K562 (cell line): ENCODE measurements around the gene TMEM144. TPM values are rescaled to one million over a fixed set of nuclear protein-coding genes. Genes with fewer than 3 reads are reported as not detected.

Experiments used
- ARID2 ChIP-seq: fragments of 450-650 bp; IDR thresholded peaks from 2 replicates; pipeline ENCODE4 v1.6.1; 2017; ENCODE audit warnings: antibody characterized with exemption, mild to moderate bottlenecking
- ATF1 ChIP-seq, 2 experiments: fragments of 450-650 bp in 1 of 2; IDR thresholded peaks; 2 replicates each; pipeline ENCODE4 v1.6.1; 2016; ENCODE audit warnings: missing compliant biosample characterization in 1 of 2, missing genetic modification characterization in 1 of 2
- CEBPB ChIP-seq: fragments of 450-650 bp; IDR thresholded peaks from 2 replicates; pipeline ENCODE4 v1.6.1; 2016; ENCODE audit warnings: missing genetic modification characterization, missing compliant biosample characterization
- DPF2 ChIP-seq: fragments of 450-650 bp; IDR thresholded peaks from 2 replicates; pipeline ENCODE4 v1.6.1; 2016
- ETV1 ChIP-seq: fragments of 450-650 bp; conservative IDR thresholded peaks from 2 replicates; pipeline ENCODE4 v1.6.1; 2016; ENCODE audit warnings: missing genetic modification characterization, control low read depth, low read depth, missing compliant biosample characterization
- FOXK2 ChIP-seq, 2 experiments: fragments of 450-650 bp; IDR thresholded peaks in 1 of 2; conservative IDR thresholded peaks in 1 of 2; 2 replicates each; pipeline ENCODE4 v1.6.1; 2016; ENCODE audit warnings: low read depth in 2 of 2, mild to moderate bottlenecking in 1 of 2
- GTF2F1 ChIP-seq: IDR thresholded peaks from 2 replicates; pipeline ENCODE4 v1.6.1; 2011; ENCODE audit warnings: low read depth, low read length, improper control_type of control experiment
- NCOA2 ChIP-seq, 2 experiments: fragments of 450-650 bp; IDR thresholded peaks; 2 replicates each; pipeline ENCODE4 v1.6.1; 2018; ENCODE audit warnings: mild to moderate bottlenecking in 2 of 2, moderate library complexity in 1 of 2; ENCODE audit not compliant: partially characterized antibody in 2 of 2
- POLR2H ChIP-seq: IDR thresholded peaks from 2 replicates; pipeline ENCODE4 v1.6.1; 2016; ENCODE audit warnings: missing genetic modification characterization, low read depth, mild to moderate bottlenecking, control low read depth, missing compliant biosample characterization, moderate library complexity
- YBX1 ChIP-seq: fragments of 450-650 bp; IDR thresholded peaks from 2 replicates; pipeline ENCODE4 v1.7.1; 2016; ENCODE audit warnings: mild to moderate bottlenecking
- polyA plus RNA-seq, 8 experiments: library from polyadenylated mRNA; depleted of rRNA in 4 of 8; stranded (reverse) in 5 of 8; unstranded in 3 of 8; fragments of >200 nt; fragmentation: Nextera tagmentation in 2 of 8; fragmentation: Illumina TruSeq in 1 of 8; extraction: Ambion mirVana in 2 of 8; extraction: Trizol in 1 of 8; gene quantifications; 2 replicates each; pipeline versions ENCODE4 v1.2.1 to v1.2.3, GENCODE V29; 2011 to 2014; ENCODE audit warnings: inconsistent platforms in 1 of 8, missing spikeins in 1 of 8
- total RNA-seq, 7 experiments: library from RNA; depleted of rRNA in 6 of 7; stranded (reverse); fragments of >200 nt in 6 of 7; fragmentation: Illumina TruSeq in 2 of 7; extraction: Trizol in 2 of 7; gene quantifications; 2 replicates each; pipeline versions ENCODE4 v1.2.1 to v1.2.3, GENCODE V29; 2011 to 2021; ENCODE audit warnings: low replicate concordance in 1 of 7
- TF ChIP-seq, protein P1 (sequence below): fragments of 250-450 bp; sonication (Bioruptor Pico); IDR thresholded peaks from 2 replicates; pipeline ENCODE4 v1.8.0; 2021; ENCODE audit warnings: borderline replicate concordance, mild to moderate bottlenecking, moderate library complexity; ENCODE audit not compliant: poor library complexity, severe bottlenecking
- TF ChIP-seq, protein P2 (sequence below), 2 experiments: fragments of 200-800 bp in 1 of 2; sonication (Bioruptor generic) in 1 of 2; sonication (generic) in 1 of 2; formaldehyde crosslinking in 1 of 2; IDR thresholded peaks in 1 of 2; conservative IDR thresholded peaks in 1 of 2; 2 replicates each; pipeline versions ENCODE4 v1.5.0 to v1.6.1; 2016 to 2020; ENCODE audit warnings: missing compliant biosample characterization in 1 of 2, missing genetic modification characterization in 1 of 2, missing genetic modification reagents in 1 of 2
- TF ChIP-seq, protein P3 (sequence below): fragments of 250-450 bp; sonication (Bioruptor Pico); IDR thresholded peaks from 2 replicates; pipeline ENCODE4 v1.9.0; 2021; ENCODE audit warnings: mild to moderate bottlenecking, inconsistent platforms
- TF ChIP-seq, protein P4 (sequence below): fragments of 450-650 bp; IDR thresholded peaks from 2 replicates; pipeline ENCODE4 v1.6.1; 2016; ENCODE audit warnings: low read depth

The TMEM144 gene
- total and polyA plus RNA-seq, 9 of the 15 experiments (the other 6 are each of a cell fraction or from before 2014, with no cell fraction given): 4.0 to 12.0 (median 6.1) TPM

DNA sequence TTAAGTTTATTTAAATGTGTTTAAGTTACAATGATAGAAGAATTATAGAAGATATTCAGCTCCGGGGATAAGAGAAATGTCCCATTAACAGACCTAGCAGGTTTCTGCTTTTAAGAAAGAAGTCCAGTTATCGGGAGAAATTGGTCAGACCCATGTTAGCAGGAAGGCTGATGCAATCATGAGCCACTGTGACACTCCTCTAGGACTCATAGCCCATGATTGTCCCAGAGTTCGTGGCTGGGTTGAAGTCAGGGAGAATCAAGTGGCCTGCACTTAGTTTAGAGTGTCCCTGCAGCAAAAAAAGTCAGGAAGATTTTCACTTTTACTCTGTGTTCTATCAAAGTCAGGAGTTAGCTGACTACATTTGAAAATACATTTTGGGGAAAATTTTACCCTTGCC is 72.0 kb downstream of the TMEM144 start (continued):
- TF ChIP-seq ARID2: no peak
- 0 out of 2 replicates have a peak, but pooled peaks have one; percentile 30 for TF ChIP-seq POLR2H
- no peak for TF ChIP-seq DPF2
- TF ChIP-seq NCOA2 (IDR thresholded peaks at IDR 0.05; ENCODE audit: partially characterized antibody in 2 of 2): no peak
- TF ChIP-seq, protein P1, sequence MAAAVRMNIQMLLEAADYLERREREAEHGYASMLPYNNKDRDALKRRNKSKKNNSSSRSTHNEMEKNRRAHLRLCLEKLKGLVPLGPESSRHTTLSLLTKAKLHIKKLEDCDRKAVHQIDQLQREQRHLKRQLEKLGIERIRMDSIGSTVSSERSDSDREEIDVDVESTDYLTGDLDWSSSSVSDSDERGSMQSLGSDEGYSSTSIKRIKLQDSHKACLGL (CRISPR knock-in tag): no peak
- TF ChIP-seq, protein P2, sequence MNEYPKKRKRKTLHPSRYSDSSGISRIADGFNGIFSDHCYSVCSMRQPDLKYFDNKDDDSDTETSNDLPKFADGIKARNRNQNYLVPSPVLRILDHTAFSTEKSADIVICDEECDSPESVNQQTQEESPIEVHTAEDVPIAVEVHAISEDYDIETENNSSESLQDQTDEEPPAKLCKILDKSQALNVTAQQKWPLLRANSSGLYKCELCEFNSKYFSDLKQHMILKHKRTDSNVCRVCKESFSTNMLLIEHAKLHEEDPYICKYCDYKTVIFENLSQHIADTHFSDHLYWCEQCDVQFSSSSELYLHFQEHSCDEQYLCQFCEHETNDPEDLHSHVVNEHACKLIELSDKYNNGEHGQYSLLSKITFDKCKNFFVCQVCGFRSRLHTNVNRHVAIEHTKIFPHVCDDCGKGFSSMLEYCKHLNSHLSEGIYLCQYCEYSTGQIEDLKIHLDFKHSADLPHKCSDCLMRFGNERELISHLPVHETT (CRISPR knock-in tag; conservative IDR thresholded peaks at IDR 0.05 in 1 of 2, IDR thresholded peaks at IDR 0.05 in 1 of 2): no peak
- TF ChIP-seq, protein P3, sequence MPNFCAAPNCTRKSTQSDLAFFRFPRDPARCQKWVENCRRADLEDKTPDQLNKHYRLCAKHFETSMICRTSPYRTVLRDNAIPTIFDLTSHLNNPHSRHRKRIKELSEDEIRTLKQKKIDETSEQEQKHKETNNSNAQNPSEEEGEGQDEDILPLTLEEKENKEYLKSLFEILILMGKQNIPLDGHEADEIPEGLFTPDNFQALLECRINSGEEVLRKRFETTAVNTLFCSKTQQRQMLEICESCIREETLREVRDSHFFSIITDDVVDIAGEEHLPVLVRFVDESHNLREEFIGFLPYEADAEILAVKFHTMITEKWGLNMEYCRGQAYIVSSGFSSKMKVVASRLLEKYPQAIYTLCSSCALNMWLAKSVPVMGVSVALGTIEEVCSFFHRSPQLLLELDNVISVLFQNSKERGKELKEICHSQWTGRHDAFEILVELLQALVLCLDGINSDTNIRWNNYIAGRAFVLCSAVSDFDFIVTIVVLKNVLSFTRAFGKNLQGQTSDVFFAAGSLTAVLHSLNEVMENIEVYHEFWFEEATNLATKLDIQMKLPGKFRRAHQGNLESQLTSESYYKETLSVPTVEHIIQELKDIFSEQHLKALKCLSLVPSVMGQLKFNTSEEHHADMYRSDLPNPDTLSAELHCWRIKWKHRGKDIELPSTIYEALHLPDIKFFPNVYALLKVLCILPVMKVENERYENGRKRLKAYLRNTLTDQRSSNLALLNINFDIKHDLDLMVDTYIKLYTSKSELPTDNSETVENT (CRISPR knock-in tag): no peak
- no peak for TF ChIP-seq ATF1 (CRISPR knock-in tag; IDR thresholded peaks at IDR 0.05)
- TF ChIP-seq ATF1 (tag; IDR thresholded peaks at IDR 0.05): peak; percentile 59
- no peak for TF ChIP-seq GTF2F1
- TF ChIP-seq ETV1 (tag): 0 out of 2 replicates have a peak, but pooled peaks have one; percentile 21
- TF ChIP-seq FOXK2 (conservative IDR thresholded peaks at IDR 0.05 in 1 of 2, IDR thresholded peaks at IDR 0.05 in 1 of 2; ENCODE audit: low read depth in 2 of 2): no peak
- TF ChIP-seq YBX1: no peak
- TF ChIP-seq, protein P4, sequence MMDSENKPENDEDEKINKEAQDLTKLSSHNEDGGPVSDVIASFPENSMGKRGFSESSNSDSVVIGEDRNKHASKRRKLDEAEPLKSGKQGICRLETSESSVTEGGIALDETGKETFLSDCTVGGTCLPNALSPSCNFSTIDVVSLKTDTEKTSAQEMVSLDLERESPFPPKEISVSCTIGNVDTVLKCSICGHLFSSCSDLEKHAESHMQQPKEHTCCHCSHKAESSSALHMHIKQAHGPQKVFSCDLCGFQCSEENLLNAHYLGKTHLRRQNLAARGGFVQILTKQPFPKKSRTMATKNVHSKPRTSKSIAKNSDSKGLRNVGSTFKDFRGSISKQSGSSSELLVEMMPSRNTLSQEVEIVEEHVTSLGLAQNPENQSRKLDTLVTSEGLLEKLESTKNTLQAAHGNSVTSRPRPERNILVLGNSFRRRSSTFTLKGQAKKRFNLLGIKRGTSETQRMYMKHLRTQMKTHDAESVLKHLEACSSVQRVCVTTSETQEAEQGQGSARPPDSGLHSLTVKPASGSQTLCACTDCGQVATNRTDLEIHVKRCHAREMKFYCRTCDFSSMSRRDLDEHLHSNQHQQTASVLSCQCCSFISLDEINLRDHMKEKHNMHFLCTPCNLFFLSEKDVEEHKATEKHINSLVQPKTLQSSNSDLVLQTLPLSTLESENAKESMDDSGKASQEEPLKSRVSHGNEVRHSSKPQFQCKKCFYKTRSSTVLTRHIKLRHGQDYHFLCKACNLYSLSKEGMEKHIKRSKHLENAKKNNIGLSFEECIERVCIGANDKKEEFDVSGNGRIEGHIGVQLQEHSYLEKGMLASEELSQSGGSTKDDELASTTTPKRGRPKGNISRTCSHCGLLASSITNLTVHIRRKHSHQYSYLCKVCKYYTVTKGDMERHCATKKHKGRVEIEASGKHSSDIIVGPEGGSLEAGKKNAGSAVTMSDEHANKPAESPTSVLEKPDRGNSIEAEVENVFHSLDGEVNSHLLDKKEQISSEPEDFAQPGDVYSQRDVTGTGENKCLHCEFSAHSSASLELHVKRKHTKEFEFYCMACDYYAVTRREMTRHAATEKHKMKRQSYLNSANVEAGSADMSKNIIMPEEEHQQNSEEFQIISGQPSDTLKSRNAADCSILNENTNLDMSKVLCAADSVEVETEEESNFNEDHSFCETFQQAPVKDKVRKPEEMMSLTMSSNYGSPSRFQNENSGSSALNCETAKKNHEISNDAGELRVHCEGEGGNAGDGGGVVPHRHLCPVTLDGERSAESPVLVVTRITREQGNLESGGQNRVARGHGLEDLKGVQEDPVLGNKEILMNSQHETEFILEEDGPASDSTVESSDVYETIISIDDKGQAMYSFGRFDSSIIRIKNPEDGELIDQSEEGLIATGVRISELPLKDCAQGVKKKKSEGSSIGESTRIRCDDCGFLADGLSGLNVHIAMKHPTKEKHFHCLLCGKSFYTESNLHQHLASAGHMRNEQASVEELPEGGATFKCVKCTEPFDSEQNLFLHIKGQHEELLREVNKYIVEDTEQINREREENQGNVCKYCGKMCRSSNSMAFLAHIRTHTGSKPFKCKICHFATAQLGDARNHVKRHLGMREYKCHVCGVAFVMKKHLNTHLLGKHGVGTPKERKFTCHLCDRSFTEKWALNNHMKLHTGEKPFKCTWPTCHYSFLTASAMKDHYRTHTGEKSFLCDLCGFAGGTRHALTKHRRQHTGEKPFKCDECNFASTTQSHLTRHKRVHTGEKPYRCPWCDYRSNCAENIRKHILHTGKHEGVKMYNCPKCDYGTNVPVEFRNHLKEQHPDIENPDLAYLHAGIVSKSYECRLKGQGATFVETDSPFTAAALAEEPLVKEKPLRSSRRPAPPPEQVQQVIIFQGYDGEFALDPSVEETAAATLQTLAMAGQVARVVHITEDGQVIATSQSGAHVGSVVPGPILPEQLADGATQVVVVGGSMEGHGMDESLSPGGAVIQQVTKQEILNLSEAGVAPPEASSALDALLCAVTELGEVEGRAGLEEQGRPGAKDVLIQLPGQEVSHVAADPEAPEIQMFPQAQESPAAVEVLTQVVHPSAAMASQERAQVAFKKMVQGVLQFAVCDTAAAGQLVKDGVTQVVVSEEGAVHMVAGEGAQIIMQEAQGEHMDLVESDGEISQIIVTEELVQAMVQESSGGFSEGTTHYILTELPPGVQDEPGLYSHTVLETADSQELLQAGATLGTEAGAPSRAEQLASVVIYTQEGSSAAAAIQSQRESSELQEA: no peak
- peak; percentile 52; the same call in 1 of the 2 replicates for TF ChIP-seq CEBPB (tag)
